NCI-H69 (cell line): ENCODE measurements around the gene HOXC11.

Experiments used
- DNase-seq: peaks from one replicate; lab custom pipeline; 2025; lab: John Stamatoyannopoulos, UW

Gene HOXC11

DNA sequence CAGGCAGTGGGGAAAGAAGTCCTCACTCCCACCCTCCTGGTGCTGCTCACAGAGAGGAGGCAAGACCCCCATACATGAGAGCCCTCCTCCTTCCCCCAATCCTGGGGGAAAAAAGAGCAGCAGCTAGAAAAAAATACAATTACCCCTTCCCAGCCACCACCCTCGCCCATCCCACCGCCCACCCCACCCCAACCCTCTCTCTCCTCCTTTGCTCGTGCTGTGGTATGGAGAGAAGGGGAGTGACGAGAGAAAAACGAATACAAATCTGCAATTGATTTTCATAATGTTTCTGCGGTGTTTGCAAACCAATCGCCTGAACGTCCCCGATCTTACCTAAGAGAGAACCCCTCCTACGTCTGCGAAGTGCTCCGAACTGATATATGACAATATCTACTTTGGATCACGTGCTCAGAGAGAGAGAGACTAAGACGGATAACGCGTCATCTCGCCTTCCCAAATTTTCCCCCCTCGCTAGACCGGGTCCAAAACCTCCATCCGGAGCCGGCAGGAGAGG, at the start of gene HOXC11:
Gene HOXC11 (plus strand): TSS at position 405 of the 514 bp plus-strand sequence. CDS start 116 bp downstream, outside the sequence.
- DNase-seq: no peak

DNA sequence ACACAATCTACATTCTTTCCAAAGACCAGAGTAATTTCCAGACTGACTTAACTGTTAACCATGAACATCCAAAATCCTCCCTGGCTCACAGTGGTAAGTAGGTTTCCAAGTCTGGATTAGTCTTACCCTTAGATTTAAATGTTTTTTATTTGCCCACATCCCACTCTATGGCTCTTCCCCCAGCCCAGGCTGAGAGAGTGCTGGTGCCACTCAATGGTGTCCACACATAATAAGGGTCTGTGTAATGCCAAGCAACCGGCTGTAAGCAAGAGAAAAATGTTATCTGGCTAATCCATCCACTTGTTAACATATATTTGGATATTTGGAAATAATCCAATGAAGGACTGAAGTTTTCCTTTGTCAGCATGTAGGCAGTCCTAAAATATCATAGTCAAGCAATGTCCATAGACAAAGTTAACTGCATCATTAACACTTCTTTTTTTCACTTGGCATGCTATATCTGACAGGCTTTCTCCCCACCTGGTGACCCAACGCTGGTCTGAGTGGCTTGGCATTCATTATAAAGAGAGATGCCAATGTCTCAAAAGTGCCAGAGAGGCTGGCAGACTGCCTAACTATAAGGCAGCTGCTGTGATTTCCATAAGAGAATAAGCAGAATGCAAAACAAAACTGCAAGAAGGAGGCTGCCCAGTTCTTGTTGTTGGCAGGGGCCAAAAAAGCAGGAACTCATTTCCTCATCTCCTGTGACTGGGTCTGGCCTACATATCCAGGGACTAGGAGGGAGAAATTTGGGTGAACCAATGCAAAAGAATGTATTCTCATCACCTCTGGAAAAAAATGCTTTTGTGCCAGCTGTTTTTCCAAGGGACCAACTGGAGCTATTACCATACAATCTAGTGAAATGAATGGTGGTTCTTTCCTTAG, 48.2 kb upstream of the HOXC11 start:
- DNase-seq: no peak

DNA sequence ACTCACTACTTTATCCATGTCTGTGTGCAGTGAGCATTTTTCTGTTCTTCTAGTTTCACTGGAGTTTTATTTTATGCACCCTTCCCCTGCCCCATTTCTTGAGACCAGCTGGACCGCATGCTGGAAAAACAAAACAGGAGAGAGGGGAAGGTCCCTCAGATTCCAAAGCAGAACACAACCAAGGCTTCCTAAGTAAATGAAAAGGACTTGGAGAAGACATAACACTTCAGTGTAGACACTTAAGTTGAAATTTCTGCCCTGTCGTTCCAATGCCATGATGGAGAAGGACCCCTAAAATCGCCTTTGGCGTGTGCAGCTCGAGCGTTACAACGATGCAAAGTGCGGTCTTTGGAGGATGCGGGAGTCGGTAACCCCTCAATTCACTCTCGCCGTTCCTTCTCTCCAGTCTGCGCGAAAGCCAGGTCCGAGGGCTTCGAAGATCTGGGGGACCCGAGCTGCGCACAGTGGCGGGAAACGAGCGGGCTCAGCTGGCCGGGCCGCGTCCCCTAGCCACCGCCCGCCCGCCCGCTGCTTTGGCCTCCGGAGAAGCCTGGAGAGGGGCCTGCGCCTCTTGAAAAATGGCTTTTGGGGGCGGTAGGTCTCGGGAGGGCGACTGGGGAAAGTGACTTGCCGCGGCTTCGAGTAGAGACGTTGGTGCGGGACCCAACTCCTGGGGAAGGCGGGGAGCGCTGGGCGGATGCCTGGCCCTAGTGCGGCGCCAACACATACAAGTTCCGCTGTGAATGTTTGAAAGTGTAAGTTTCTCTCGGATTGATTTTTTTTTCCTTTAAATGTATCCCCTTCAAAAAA, 45.5 kb upstream of the HOXC11 start:
- DNase-seq: no peak

- DNase-seq: no peak
These were observed 44.7 kb upstream of the HOXC11 start for GRCh38 chr12:53928054-53928835.

DNA sequence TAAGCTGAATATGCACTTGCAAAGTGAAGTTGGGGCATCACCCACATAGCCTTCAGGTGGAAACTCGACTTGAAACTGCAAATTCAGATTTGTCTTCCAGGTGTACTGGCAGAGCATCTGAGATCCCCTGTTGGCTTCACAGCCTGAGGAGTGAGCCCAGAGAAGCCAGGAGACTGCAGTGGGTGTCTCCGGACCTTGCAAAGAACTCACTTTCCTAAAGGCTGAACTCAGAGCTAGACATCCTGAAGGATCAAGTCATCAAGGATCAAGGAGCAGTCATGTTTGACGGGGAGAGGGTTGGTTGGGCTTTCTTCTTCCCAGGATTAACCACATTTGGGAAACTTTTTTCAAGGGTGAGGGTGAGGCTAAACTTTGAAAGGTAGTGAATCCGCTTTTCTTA, 43.4 kb upstream of the HOXC11 start:
- no peak for DNase-seq

- no peak for DNase-seq
These were observed 42.2 kb upstream of the HOXC11 start for GRCh38 chr12:53930591-53931255.

DNA sequence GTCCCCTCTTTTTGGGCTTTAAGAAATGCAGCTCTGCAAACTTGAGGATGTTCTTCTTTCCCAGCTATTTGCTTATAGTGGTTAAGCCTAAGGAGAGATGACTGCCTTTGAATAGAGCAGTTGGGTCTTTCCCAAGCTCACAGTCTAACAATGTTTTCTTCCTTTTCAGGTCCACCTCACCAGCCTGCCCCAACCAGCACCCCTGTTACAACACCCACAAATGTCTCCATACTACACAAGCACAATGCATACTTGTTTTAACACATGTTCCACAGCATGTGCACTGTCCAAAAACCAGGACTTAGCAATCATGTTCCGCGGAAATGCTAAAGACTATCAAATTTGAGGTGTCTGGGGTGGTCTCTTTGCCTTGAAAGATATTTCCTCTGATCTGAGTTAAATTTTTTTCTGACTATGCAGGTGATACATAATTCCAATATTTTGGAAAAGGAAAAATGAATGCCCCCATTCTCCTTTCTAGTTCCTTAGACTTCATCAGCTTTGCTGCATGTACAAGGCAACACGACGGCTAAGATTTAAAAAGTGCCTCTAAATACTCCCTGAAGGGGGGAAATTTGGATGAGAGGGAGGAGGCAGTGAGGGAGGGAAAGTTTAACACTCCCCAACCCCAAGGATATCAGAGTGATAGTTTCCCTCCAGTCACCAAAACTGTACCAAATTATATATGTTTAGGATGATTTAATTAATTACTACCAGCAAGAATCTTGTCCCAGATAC, 40.9 kb upstream of the HOXC11 start:
- no peak for DNase-seq

- no peak for DNase-seq
These were observed 40.0 kb upstream of the HOXC11 start for GRCh38 chr12:53932915-53933314.

DNA sequence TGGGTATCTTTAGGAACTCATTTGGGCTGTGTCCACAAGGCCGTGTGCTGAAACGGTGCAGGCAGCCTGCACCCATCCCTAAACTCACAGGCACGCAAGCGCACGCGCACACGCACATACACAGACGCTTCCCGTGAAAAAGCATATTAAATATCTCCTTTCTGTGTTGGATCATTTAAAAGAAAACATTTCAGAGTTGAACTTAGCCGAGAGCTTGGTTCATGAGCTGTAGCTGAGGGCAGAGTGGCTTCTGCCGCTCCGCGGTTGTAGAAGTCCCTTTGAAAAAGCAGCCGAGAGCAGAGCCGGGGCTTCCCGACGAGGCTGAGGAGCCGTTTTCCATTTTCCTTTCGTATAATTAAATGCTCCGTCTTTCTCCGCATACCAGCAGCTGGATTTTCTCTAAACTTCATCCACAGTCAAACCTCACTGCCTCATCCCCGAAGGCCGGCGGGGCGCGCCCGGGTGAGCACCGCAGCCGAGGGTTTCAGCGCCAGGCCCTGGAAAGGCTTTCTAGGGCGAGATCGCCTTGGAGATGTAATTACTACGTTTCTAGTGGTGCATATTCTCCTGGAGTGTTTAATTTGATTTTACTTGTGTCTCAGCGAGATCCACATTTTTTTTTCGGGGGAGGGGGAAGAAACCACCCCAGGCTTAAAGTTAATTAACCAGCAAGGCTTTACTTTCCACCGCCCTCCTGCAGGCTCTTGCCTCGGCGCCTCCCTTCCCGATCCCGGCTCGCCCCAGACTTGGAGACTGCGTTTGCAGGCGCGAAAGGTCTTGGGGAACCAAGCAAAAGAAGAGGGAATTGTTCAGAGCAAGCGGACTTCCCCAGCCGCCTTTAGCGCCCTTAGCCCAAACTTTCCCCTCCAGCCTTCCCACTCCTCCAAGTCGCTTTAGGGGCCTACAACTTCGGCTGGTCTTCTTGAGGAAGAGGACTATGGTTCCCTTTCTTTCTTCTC, 37.3 kb upstream of the HOXC11 start:
- DNase-seq: no peak

- DNase-seq: no peak
These were observed 35.8 kb upstream of the HOXC11 start for GRCh38 chr12:53937099-53937498.

GRCh38 chr12:53937596-53938325, 35.2 kb upstream of the HOXC11 start:
- no peak for DNase-seq

- DNase-seq: peak; percentile 98
These were observed 34.4 kb upstream of the HOXC11 start, which contains the start of gene HOXC13 for GRCh38 chr12:53938326-53939140. HOXC13 (plus strand) TSS chr12:53938831; CDS start chr12:53938907, 76 bp downstream.

GRCh38 chr12:53939141-53940108, 33.5 kb upstream of the HOXC11 start:
- no peak for DNase-seq

- no peak for DNase-seq
These were observed 32.4 kb upstream of the HOXC11 start for GRCh38 chr12:53940443-53941014.

DNA sequence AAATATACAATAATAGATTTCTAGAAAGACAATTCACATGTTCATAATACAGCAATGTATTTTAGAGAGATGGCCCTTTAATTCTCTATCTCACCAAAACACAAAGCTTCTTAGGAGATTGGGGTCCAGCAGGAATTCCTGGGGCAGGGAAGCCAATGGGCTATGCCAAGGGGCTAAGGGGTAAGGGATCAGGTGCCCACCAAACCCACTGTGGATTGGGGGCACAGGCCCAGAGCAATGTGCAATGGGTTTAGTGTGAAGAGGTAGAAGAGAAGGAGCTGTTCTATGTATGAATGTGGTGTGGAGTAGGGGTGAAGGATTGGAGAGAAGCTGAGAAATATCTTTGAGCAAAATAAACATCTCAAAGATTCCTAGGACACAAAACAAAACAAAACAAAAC, 31.7 kb upstream of the HOXC11 start:
- no peak for DNase-seq

GRCh38 chr12:53941750-53942149, 31.2 kb upstream of the HOXC11 start:
- no peak for DNase-seq
